ENCODE measurements around the gene DNAH7. TPM values are rescaled to one million over a fixed set of nuclear protein-coding genes. Genes with fewer than 3 reads are reported as not detected.

The DNAH7 gene
- total and polyA plus RNA-seq, 12 donors = 0.36 to 3.6 (median 1.4) TPM

DNA sequence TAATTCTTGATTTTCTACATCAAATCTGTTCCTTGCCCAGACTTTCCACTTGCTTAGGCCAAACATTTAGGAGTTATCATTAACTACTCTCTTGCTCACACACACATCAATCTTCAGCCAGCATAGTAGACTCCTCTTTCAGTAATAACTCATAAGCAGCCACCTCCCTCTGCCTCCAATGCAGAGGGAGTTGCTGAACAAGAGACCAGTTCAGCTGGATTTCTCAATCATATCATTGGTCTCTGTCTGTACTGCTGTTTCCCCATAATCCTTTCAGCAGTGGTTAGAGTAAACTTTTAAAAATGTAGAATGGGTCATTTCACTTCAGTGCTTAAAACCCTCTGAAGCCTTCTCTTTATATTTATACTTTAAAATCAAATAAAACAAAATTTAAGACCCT is 298.7 kb downstream of the DNAH7 start:
- no peak overlapping the region for H3K4me3 ChIP-seq
- TF ChIP-seq, protein P1, sequence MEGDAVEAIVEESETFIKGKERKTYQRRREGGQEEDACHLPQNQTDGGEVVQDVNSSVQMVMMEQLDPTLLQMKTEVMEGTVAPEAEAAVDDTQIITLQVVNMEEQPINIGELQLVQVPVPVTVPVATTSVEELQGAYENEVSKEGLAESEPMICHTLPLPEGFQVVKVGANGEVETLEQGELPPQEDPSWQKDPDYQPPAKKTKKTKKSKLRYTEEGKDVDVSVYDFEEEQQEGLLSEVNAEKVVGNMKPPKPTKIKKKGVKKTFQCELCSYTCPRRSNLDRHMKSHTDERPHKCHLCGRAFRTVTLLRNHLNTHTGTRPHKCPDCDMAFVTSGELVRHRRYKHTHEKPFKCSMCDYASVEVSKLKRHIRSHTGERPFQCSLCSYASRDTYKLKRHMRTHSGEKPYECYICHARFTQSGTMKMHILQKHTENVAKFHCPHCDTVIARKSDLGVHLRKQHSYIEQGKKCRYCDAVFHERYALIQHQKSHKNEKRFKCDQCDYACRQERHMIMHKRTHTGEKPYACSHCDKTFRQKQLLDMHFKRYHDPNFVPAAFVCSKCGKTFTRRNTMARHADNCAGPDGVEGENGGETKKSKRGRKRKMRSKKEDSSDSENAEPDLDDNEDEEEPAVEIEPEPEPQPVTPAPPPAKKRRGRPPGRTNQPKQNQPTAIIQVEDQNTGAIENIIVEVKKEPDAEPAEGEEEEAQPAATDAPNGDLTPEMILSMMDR (IDR thresholded peaks at IDR 0.05) = no peak
- TF ChIP-seq POLR2A (IDR thresholded peaks at IDR 0.05) = no peak
- H3K4me1 ChIP-seq (replicated peaks in 1 of 2) = no peaks in the 10 kb centered on the region
- H3K9me3 ChIP-seq (replicated peaks in 1 of 3) = no peaks in the 10 kb centered on the region
- no peak for DNase-seq
- H3K27me3 ChIP-seq = no peaks in the 10 kb centered on the region
- intact Hi-C loops (cut with DNase I) = no loop called here
- H3K27ac ChIP-seq = no peak overlapping the region
- H3K36me3 ChIP-seq (replicated peaks in 1 of 2) = no peaks in the 10 kb centered on the region

DNA sequence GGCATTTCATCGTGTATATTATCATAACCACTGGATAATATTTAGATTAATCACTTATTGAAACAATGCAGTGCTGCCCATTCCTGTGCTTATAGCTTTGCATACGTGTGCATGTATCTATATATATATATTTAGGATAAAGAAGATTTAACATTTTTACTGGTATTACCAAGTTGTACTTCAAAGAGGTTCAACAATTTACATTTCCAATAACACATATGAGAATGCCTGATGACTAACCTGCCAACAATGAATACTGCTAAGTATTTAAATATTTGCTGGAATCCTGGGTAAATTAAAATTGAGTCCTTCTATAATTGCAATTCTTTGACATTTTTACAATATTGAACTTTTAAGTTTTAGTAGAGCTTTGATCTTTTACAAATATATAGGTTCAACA is 300.2 kb downstream of the DNAH7 start:
- intact Hi-C loops (cut with DNase I) = no loop called here
- peaks cover 0 to 3% (median 0%) of the 10 kb centered on the region in 3 donors for H3K9me3 ChIP-seq (replicated peaks in 1 of 3)
- TF ChIP-seq, protein P1 (IDR thresholded peaks at IDR 0.05) = no peak
- TF ChIP-seq POLR2A (IDR thresholded peaks at IDR 0.05) = no peak
- no peaks in the 10 kb centered on the region for H3K27me3 ChIP-seq
- 71 to 82% (median 75%) methylated on average over 2 of the region's 2 CpGs for WGBS, 4 donors
- DNase-seq = no peak
- no peak overlapping the region for H3K4me3 ChIP-seq
- H3K27ac ChIP-seq = no peak overlapping the region
- no peaks in the 10 kb centered on the region for H3K36me3 ChIP-seq (replicated peaks in 1 of 2)
- no peaks in the 10 kb centered on the region for H3K4me1 ChIP-seq (replicated peaks in 1 of 2)

DNA sequence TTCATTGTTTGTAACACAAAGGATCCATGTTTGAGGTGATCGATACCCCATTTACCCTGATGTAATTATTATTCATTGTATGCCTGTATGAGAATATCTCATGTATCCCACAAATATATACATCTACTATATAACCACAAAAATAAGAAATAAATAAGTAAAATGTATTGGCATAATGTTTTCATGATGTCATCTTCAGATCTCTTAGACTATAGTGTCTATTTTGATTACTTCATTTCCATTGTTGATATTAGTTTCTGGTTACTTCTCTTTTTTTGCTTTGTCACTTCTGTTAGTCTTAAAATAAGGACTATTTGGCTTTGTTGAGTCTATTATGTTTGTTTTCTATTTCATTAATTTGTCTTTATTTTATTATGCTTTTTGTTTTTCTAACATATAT is 301.9 kb downstream of the DNAH7 start:
- no peak for TF ChIP-seq POLR2A (IDR thresholded peaks at IDR 0.05)
- TF ChIP-seq, protein P1 (IDR thresholded peaks at IDR 0.05) = no peak
- no peaks in the 10 kb centered on the region for H3K27me3 ChIP-seq
- no peak overlapping the region for H3K27ac ChIP-seq
- WGBS, 4 donors = 91 to 100% (median 95%) methylated on average over 1 of the region's 1 CpG
- no peaks in the 10 kb centered on the region for H3K36me3 ChIP-seq (replicated peaks in 1 of 2)
- intact Hi-C loops (cut with DNase I) = no loop called here
- H3K9me3 ChIP-seq (replicated peaks in 1 of 3) = peaks cover 0 to 3% (median 0%) of the 10 kb centered on the region in 3 donors
- no peaks in the 10 kb centered on the region for H3K4me1 ChIP-seq (replicated peaks in 1 of 2)
- H3K4me3 ChIP-seq = no peak overlapping the region
- DNase-seq = no peak

DNA sequence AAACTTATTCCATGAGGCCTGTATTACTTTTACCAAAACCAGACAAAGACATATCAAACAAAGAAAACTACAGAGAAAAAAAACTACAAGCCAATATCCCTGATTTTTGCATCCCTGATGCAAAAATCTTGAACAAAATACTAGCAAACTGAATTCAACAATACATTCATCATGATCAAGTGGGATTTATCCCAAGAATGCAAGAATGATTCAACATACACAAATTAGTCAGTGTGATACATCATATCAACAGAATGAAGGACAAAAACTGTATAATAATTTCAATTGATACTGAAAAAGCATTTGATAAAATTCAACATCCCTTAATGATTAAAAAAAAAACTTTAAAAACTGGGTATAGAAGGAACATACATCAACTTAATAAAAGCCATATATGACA is 304.8 kb downstream of the DNAH7 start:
- Histone ChIP-seq H3K4me3 (no peak overlapping the region), H3K4me1 (replicated peaks in 1 of 2) (no peaks in the 10 kb centered on the region), H3K27me3 (no peaks in the 10 kb centered on the region), H3K27ac (no peak overlapping the region), H3K9me3 (replicated peaks in 1 of 3) (peaks cover 0 to 3% (median 0%) of the 10 kb centered on the region in 3 donors), H3K36me3 (replicated peaks in 1 of 2) (no peaks in the 10 kb centered on the region)
- intact Hi-C loops (cut with DNase I) = no loop called here
- no peak for DNase-seq
- TF ChIP-seq POLR2A (IDR thresholded peaks at IDR 0.05) = no peak
- TF ChIP-seq, protein P1 (IDR thresholded peaks at IDR 0.05) = no peak

Measured in adrenal gland (tissue), 12 donors.